Nephron progenitor cell (in vitro differentiated cells): ENCODE measurements around the gene TAAR6.

ENCODE experiments used
- DNase-seq: peaks from one replicate; pipeline ENCODE4 v3.0.0; 2021
- H3K27ac Mint-ChIP-seq: 2 replicates; pipeline ENCODE4 v1.8.0; 2021; ENCODE audit warnings: mild to moderate bottlenecking, moderate library complexity, mixed read lengths
- H3K27me3 Mint-ChIP-seq: 2 replicates; pipeline ENCODE4 v1.8.0; 2021; ENCODE audit warnings: mild to moderate bottlenecking, low read depth, mixed read lengths; ENCODE audit not compliant: poor library complexity
- H3K36me3 Mint-ChIP-seq: 2 replicates; pipeline ENCODE4 v1.8.0; 2021; ENCODE audit warnings: low read depth, mixed read lengths
- H3K4me1 Mint-ChIP-seq: 2 replicates; pipeline ENCODE4 v1.8.0; 2021; ENCODE audit warnings: mixed read lengths
- H3K4me3 Mint-ChIP-seq: 2 replicates; pipeline ENCODE4 v1.8.0; 2021; ENCODE audit warnings: mild to moderate bottlenecking, moderate library complexity, mixed read lengths
- H3K9me3 Mint-ChIP-seq: 2 replicates; pipeline ENCODE4 v1.8.0; 2021; ENCODE audit warnings: mild to moderate bottlenecking, moderate library complexity, mixed read lengths
- TF ChIP-seq, protein P1 (sequence below): fragments of 200-600 bp; sonication (generic); IDR thresholded peaks from 2 replicates; pipeline ENCODE4 v1.5.0; 2021; ENCODE audit warnings: antibody characterized with exemption

TAAR6 gene

DNA sequence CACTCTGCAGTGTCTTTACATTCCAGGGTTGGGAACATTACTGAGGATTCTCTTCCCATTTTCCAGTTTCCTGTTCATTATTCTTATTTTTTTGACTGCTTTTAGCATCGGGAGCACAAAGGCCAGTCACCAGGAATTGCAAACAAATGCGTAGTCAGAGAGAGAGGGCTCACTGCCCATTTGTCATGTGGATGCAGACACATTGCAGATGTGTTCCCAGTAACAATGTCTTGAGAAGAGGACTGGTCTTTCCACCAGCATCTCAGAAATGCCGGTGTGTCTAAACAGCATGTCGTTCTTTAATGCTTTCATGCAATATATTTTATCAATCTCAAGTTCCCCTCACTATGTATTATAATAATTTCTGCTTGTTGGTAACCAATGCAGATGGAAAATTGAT lies 952 bp upstream of the TAAR6 start:
- TF ChIP-seq, protein P1, sequence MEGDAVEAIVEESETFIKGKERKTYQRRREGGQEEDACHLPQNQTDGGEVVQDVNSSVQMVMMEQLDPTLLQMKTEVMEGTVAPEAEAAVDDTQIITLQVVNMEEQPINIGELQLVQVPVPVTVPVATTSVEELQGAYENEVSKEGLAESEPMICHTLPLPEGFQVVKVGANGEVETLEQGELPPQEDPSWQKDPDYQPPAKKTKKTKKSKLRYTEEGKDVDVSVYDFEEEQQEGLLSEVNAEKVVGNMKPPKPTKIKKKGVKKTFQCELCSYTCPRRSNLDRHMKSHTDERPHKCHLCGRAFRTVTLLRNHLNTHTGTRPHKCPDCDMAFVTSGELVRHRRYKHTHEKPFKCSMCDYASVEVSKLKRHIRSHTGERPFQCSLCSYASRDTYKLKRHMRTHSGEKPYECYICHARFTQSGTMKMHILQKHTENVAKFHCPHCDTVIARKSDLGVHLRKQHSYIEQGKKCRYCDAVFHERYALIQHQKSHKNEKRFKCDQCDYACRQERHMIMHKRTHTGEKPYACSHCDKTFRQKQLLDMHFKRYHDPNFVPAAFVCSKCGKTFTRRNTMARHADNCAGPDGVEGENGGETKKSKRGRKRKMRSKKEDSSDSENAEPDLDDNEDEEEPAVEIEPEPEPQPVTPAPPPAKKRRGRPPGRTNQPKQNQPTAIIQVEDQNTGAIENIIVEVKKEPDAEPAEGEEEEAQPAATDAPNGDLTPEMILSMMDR, result no peak
- Mint-ChIP-seq H3K27ac (no peak overlapping the region), H3K4me1 (no peaks in the 10 kb centered on the region), H3K36me3 (no peaks in the 10 kb centered on the region), H3K27me3 (no peaks in the 10 kb centered on the region), H3K9me3 (no peaks in the 10 kb centered on the region), H3K4me3 (no peak overlapping the region)
- DNase-seq, result no peak

DNA sequence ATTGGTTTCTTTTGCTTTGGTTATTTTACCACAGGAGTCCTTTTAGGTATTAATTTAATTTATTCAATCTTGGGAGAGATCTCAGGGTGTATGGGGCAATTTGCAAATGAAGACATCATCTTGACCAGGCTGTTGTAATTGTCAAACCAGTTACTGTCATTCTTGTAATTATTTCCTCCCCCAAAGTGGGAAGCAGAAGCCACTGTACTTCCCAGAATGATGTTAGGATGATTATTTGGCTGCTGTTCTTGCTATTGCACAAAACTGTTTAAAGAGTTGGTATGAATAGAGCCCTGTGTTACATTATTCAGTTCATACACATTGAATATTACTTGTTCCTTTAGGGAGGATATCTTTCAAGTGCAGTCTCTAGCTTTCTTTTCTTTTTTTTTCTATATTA lies 1.7 kb downstream of the TAAR6 start:
- TF ChIP-seq, protein P1, result no peak
- H3K9me3 Mint-ChIP-seq, result peaks cover 4% of the 10 kb centered on the region
- H3K27me3 Mint-ChIP-seq, result no peaks in the 10 kb centered on the region
- H3K4me3 Mint-ChIP-seq, result no peak overlapping the region
- no peak overlapping the region for H3K27ac Mint-ChIP-seq
- H3K4me1 Mint-ChIP-seq, result no peaks in the 10 kb centered on the region
- H3K36me3 Mint-ChIP-seq, result no peaks in the 10 kb centered on the region
- DNase-seq, result no peak

DNA sequence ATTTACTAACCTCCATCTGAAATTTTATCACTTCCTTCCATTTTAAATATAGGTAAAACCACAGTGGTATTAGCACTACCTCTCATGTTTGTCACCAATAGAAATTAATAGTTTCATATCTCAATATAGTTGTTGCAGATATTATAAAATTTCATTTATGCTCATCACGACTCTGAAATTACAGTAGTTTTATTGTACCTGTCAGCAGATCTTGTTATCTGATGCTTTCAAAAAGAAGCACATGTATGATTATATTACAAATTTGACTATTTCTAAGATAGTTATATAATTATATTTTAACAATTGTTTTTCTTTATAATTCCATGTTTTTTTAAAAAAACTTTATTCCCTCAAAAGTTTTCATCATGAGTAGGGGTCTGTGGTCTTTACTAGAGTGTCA lies 14.6 kb downstream of the TAAR6 start:
- H3K9me3 Mint-ChIP-seq, result no peaks in the 10 kb centered on the region
- no peak for DNase-seq

DNA sequence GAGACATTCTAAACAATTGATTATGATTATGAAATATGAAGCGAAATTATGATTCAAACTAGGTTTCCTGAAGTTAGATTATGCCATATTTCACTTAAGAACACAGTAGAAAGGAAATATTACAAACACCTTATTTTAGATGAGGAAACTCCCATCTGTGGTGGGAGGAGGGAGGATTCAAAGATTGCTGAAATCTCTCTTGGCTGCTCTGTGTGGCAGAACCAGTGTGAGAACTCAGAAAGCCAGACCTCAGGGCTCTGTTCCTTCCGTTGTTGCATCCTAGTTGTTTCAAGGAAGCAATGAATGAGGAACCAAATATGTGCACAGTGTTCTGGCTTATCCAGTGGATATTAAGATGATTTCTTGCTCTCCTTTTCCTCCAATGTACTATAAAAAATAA lies 17.3 kb downstream of the TAAR6 start:
- no peaks in the 10 kb centered on the region for H3K4me1 Mint-ChIP-seq
- TF ChIP-seq, protein P1, result no peak
- no peak overlapping the region for H3K4me3 Mint-ChIP-seq
- H3K9me3 Mint-ChIP-seq, result no peaks in the 10 kb centered on the region
- H3K36me3 Mint-ChIP-seq, result no peaks in the 10 kb centered on the region
- H3K27me3 Mint-ChIP-seq, result peaks cover 7% of the 10 kb centered on the region
- H3K27ac Mint-ChIP-seq, result no peak overlapping the region
- no peak for DNase-seq

More for the DNA sequence above, 14.6 kb downstream of the TAAR6 start:
- Mint-ChIP-seq H3K4me3 (no peak overlapping the region), H3K4me1 (no peaks in the 10 kb centered on the region), H3K36me3 (no peaks in the 10 kb centered on the region), H3K27me3 (peaks cover 7% of the 10 kb centered on the region), H3K27ac (no peak overlapping the region)
- TF ChIP-seq, protein P1, result no peak

- Mint-ChIP-seq H3K9me3 (no peaks in the 10 kb centered on the region), H3K27me3 (peaks cover 7% of the 10 kb centered on the region), H3K27ac (no peak within 1 kb of the TSS), H3K36me3 (no peaks in the 10 kb centered on the region), H3K4me3 (no peak within 1 kb of the TSS), H3K4me1 (no peaks in the 10 kb centered on the region)
- TF ChIP-seq, protein P1, result no peak
- no peak for DNase-seq
Observed at GRCh38 chr6:132589454-132589853, 19.3 kb downstream of the TAAR6 start, which contains the start of gene TAAR5. Gene TAAR5, minus strand, starts transcription at chr6:132589741. Its CDS starts 55 bp downstream, at chr6:132589686.

- TF ChIP-seq, protein P1, result no peak
- H3K27me3 Mint-ChIP-seq, result peaks cover 7% of the 10 kb centered on the region
Observed at GRCh38 chr6:132590362-132590761, 20.2 kb downstream of the TAAR6 start.

More at GRCh38 chr6:132590362-132590761, 20.2 kb downstream of the TAAR6 start:
- Mint-ChIP-seq H3K36me3 (no peaks in the 10 kb centered on the region), H3K9me3 (no peaks in the 10 kb centered on the region), H3K27ac (no peak overlapping the region), H3K4me1 (no peaks in the 10 kb centered on the region), H3K4me3 (no peak overlapping the region)
- DNase-seq, result no peak
